Adipose tissue (tissue), 3 donors: ENCODE data around the gene FBXL13. TPM values are rescaled to one million over a fixed set of nuclear protein-coding genes. Genes with fewer than 3 reads are reported as not detected.
"Not testable (repeated sequence)": the region's sequence is repeated elsewhere in the genome, so short reads cannot be mapped to it uniquely, and the experiment has no call there.

Experiments
- H3K27ac ChIP-seq: one replicate; pipeline ENCODE4 v1.5.1; 2013; ENCODE audit warnings: low read depth, low read length
- WGBS, 3 donors: extraction: QIAGEN DNeasy Blood & Tissue Kit; methylation state at CpG; one replicate each; pipeline ENCODE4 v1.1.7; 2013; 5-methylcytosine and 5-hydroxymethylcytosine counted together
- polyA plus RNA-seq, 3 donors: library from polyadenylated mRNA; stranded (reverse); fragments of 200-250 nt; gene quantifications; one replicate each; pipeline ENCODE4 v1.2.3, GENCODE V29; 2013
- donor health status: healthy with polysubstance abuse.
- donor health status: Bipolar disorder and iron deficiency.
- donor health status: healthy.

Gene FBXL13
- polyA plus RNA-seq, 3 donors: 0.38 to 0.59 (median 0.56) TPM

- H3K27ac ChIP-seq: not testable (repeated sequence)
- WGBS, 3 donors: 61 to 85% (median 77%) methylated on average over 20 of the region's 20 CpGs
Observed at GRCh38 chr7:103037823-103038739, 36.5 kb downstream of the FBXL13 start.

- WGBS, 3 donors: 97 to 100% (median 97%) methylated on average over 1 of the region's 1 CpG
- no peak overlapping the region for H3K27ac ChIP-seq
Observed at GRCh38 chr7:103037476-103037822, 37.1 kb downstream of the FBXL13 start.

- not testable (repeated sequence) for H3K27ac ChIP-seq
- WGBS, 3 donors: 90 to 95% (median 90%) methylated on average over 16 to 20 of the region's 20 CpGs
Observed at GRCh38 chr7:103034318-103034717, 40.3 kb downstream of the FBXL13 start.

- WGBS, 3 donors: 56 to 79% (median 67%) methylated on average over 1 of the region's 1 CpG
- no peak overlapping the region for H3K27ac ChIP-seq
Observed at GRCh38 chr7:103031781-103032180, 42.8 kb downstream of the FBXL13 start.

- WGBS, 3 donors: 85 to 92% (median 89%) methylated on average over 1 of the region's 1 CpG
- H3K27ac ChIP-seq: no peak overlapping the region
Observed at GRCh38 chr7:103031024-103031423, 43.6 kb downstream of the FBXL13 start.

GRCh38 chr7:103025341-103025740 lies 49.3 kb downstream of the FBXL13 start:
- WGBS, 3 donors: 61 to 80% (median 63%) methylated on average over 3 of the region's 3 CpGs
- no peak overlapping the region for H3K27ac ChIP-seq

GRCh38 chr7:103023578-103023977 lies 51.0 kb downstream of the FBXL13 start:
- WGBS, 3 donors: 87 to 100% (median 88%) methylated on average over 1 of the region's 1 CpG
- H3K27ac ChIP-seq: not testable (repeated sequence)

- H3K27ac ChIP-seq: not testable (repeated sequence)
- WGBS, 3 donors: 97 to 100% (median 97%) methylated on average over 1 of the region's 1 CpG
Observed at GRCh38 chr7:103021490-103021889, 53.1 kb downstream of the FBXL13 start.

- not testable (repeated sequence) for H3K27ac ChIP-seq
- 83 to 91% (median 89%) methylated on average over 2 of the region's 3 CpGs for WGBS, 3 donors
Observed at GRCh38 chr7:103020876-103021275, 53.7 kb downstream of the FBXL13 start.

- WGBS, 3 donors: 89 to 96% (median 96%) methylated on average over 3 of the region's 3 CpGs
- not testable (repeated sequence) for H3K27ac ChIP-seq
Observed at GRCh38 chr7:103018295-103018694, 56.3 kb downstream of the FBXL13 start.

- 48 to 72% (median 66%) methylated on average over 3 of the region's 3 CpGs for WGBS, 3 donors
Observed at GRCh38 chr7:103011650-103012049, 62.9 kb downstream of the FBXL13 start.

GRCh38 chr7:103010211-103010610 lies 64.4 kb downstream of the FBXL13 start:
- WGBS, 3 donors: 47 to 94% (median 58%) methylated on average over 1 of the region's 1 CpG
- H3K27ac ChIP-seq: no peak overlapping the region

More at GRCh38 chr7:103011650-103012049, 62.9 kb downstream of the FBXL13 start:
- H3K27ac ChIP-seq: no peak overlapping the region

GRCh38 chr7:103009466-103010185 lies 65.0 kb downstream of the FBXL13 start:
- WGBS, 3 donors: 25 to 76% (median 58%) methylated on average over 5 of the region's 5 CpGs
- H3K27ac ChIP-seq: no peak overlapping the region

- H3K27ac ChIP-seq: no peak overlapping the region
- 80 to 100% (median 86%) methylated on average over 1 of the region's 1 CpG for WGBS, 3 donors
Observed at GRCh38 chr7:103003004-103003403, 71.6 kb downstream of the FBXL13 start.

GRCh38 chr7:103001210-103001609 lies 73.4 kb downstream of the FBXL13 start:
- H3K27ac ChIP-seq: no peak overlapping the region
- 77 to 94% (median 86%) methylated on average over 2 of the region's 2 CpGs for WGBS, 3 donors

GRCh38 chr7:102996957-102997356 lies 77.6 kb downstream of the FBXL13 start:
- 91 to 92% (median 92%) methylated on average over 5 of the region's 5 CpGs for WGBS, 3 donors
- no peak overlapping the region for H3K27ac ChIP-seq

- not testable (repeated sequence) for H3K27ac ChIP-seq
- WGBS, 3 donors: 97 to 99% (median 99%) methylated on average over 5 of the region's 5 CpGs
Observed at GRCh38 chr7:102995609-102996008, 79.0 kb downstream of the FBXL13 start.

GRCh38 chr7:102994567-102994966 lies 80.0 kb downstream of the FBXL13 start:
- 85 to 93% (median 90%) methylated on average over 3 of the region's 3 CpGs for WGBS, 3 donors
- H3K27ac ChIP-seq: no peak overlapping the region

- no peak overlapping the region for H3K27ac ChIP-seq
- WGBS, 3 donors: 11 to 19% (median 13%) methylated on average over 1 of the region's 1 CpG
Observed at GRCh38 chr7:102993718-102994029, 80.9 kb downstream of the FBXL13 start.
